Mesodermal cell (in vitro differentiated cells): ENCODE measurements around the gene XDH.

ENCODE experiments used
- H3K27ac ChIP-seq: 2 replicates; pipeline ENCODE4 v1.7.0; 2013; ENCODE audit warnings: mild to moderate bottlenecking, low read depth, low read length, moderate library complexity; ENCODE audit not compliant: severe bottlenecking
- H3K36me3 ChIP-seq: 2 replicates; pipeline ENCODE4 v1.7.1; 2013; ENCODE audit warnings: mild to moderate bottlenecking, low read length, moderate library complexity; ENCODE audit not compliant: control insufficient read depth, insufficient read depth
- H3K4me1 ChIP-seq: one replicate; pipeline ENCODE4 v1.7.1; 2013; ENCODE audit warnings: mild to moderate bottlenecking, low read length; ENCODE audit not compliant: insufficient read depth, control insufficient read depth, poor library complexity, severe bottlenecking
- H3K4me3 ChIP-seq: 2 replicates; pipeline ENCODE4 v1.7.0; 2013; ENCODE audit warnings: low read length, control low read depth, mild to moderate bottlenecking; ENCODE audit not compliant: insufficient read depth, poor library complexity, severe bottlenecking; ENCODE audit errors: extremely low read depth
- H3K9me3 ChIP-seq: 2 replicates; pipeline ENCODE4 v1.7.1; 2013; ENCODE audit warnings: mild to moderate bottlenecking, low read length, moderate library complexity; ENCODE audit not compliant: control insufficient read depth
- WGBS, 2 experiments: methylation state at CpG; one replicate each; pipeline ENCODE4 v1.1.5; 2013; ENCODE audit warnings: missing lambda C conversion rate in 2 of 2; ENCODE audit not compliant: insufficient coverage in 2 of 2; 5-methylcytosine and 5-hydroxymethylcytosine counted together

Gene XDH

GRCh38 chr2:31314761-31315160, 99.8 kb downstream of the XDH start:
- 100% methylated on average over 2 of the region's 2 CpGs; no CpG with 5 or more reads in 1 of the 2 experiments for WGBS, 2 experiments

GRCh38 chr2:31312898-31313297, 101.6 kb downstream of the XDH start:
- WGBS, 2 experiments = 96% methylated on average over 2 of the region's 3 CpGs; no CpG with 5 or more reads in 1 of the 2 experiments

More at GRCh38 chr2:31314761-31315160, 99.8 kb downstream of the XDH start:
- no peak overlapping the region for H3K27ac ChIP-seq
- H3K9me3 ChIP-seq = peaks cover 2% of the 10 kb centered on the region
- no peaks in the 10 kb centered on the region for H3K36me3 ChIP-seq
- H3K4me1 ChIP-seq = peaks cover 7% of the 10 kb centered on the region
- H3K4me3 ChIP-seq = no peak overlapping the region

GRCh38 chr2:31304816-31305215, 109.7 kb downstream of the XDH start:
- no peak overlapping the region for H3K27ac ChIP-seq
- no peaks in the 10 kb centered on the region for H3K4me1 ChIP-seq
- 100% methylated on average over 1 of the region's 2 CpGs for WGBS, 2 experiments
- no peak overlapping the region for H3K4me3 ChIP-seq
- H3K9me3 ChIP-seq = peaks cover 2% of the 10 kb centered on the region
- no peaks in the 10 kb centered on the region for H3K36me3 ChIP-seq

More at GRCh38 chr2:31312898-31313297, 101.6 kb downstream of the XDH start:
- H3K4me1 ChIP-seq = no peaks in the 10 kb centered on the region
- H3K27ac ChIP-seq = no peak overlapping the region
- H3K36me3 ChIP-seq = no peaks in the 10 kb centered on the region
- no peak overlapping the region for H3K4me3 ChIP-seq
- peaks cover 4% of the 10 kb centered on the region for H3K9me3 ChIP-seq

GRCh38 chr2:31302940-31303563, 111.5 kb downstream of the XDH start:
- Histone ChIP-seq H3K27ac (no peak overlapping the region), H3K4me3 (no peak overlapping the region), H3K9me3 (no peaks in the 10 kb centered on the region), H3K36me3 (no peaks in the 10 kb centered on the region), H3K4me1 (peaks cover 1% of the 10 kb centered on the region)
- WGBS, 2 experiments = 76 to 85% methylated on average over 5 to 7 of the region's 9 CpGs

- Histone ChIP-seq H3K27ac (no peak overlapping the region), H3K4me1 (peaks cover 17% of the 10 kb centered on the region), H3K36me3 (no peaks in the 10 kb centered on the region), H3K4me3 (no peak overlapping the region), H3K9me3 (no peaks in the 10 kb centered on the region)
Observed at GRCh38 chr2:31300309-31300708, 114.2 kb downstream of the XDH start.

GRCh38 chr2:31299547-31299946, 115.0 kb downstream of the XDH start:
- Histone ChIP-seq H3K4me1 (peaks cover 17% of the 10 kb centered on the region), H3K36me3 (no peaks in the 10 kb centered on the region), H3K9me3 (no peaks in the 10 kb centered on the region), H3K4me3 (no peak overlapping the region), H3K27ac (no peak overlapping the region)
- 71 to 80% methylated on average over 1 to 2 of the region's 4 CpGs for WGBS, 2 experiments

- Histone ChIP-seq H3K4me1 (peaks cover 17% of the 10 kb centered on the region), H3K4me3 (no peak overlapping the region), H3K9me3 (no peaks in the 10 kb centered on the region), H3K36me3 (no peaks in the 10 kb centered on the region), H3K27ac (no peak overlapping the region)
- WGBS, 2 experiments = 83 to 89% methylated on average over 1 of the region's 1 CpG
Observed at GRCh38 chr2:31297751-31298150, 116.8 kb downstream of the XDH start.

GRCh38 chr2:31296641-31297287, 117.8 kb downstream of the XDH start:
- 75 to 95% methylated on average over 4 to 5 of the region's 8 CpGs for WGBS, 2 experiments
- no peak overlapping the region for H3K27ac ChIP-seq

GRCh38 chr2:31294196-31294595, 120.3 kb downstream of the XDH start:
- no peak overlapping the region for H3K27ac ChIP-seq
- WGBS, 2 experiments = 86 to 92% methylated on average over 1 of the region's 1 CpG

More at GRCh38 chr2:31296641-31297287, 117.8 kb downstream of the XDH start:
- Histone ChIP-seq H3K9me3 (peaks cover under 1% of the 10 kb centered on the region), H3K4me1 (peaks cover 17% of the 10 kb centered on the region), H3K36me3 (no peaks in the 10 kb centered on the region), H3K4me3 (no peak overlapping the region)

GRCh38 chr2:31287654-31288053, 126.9 kb downstream of the XDH start:
- no peak overlapping the region for H3K4me3 ChIP-seq
- H3K27ac ChIP-seq = peak overlapping the region; percentile 59
- H3K4me1 ChIP-seq = peaks cover 17% of the 10 kb centered on the region
- H3K36me3 ChIP-seq = no peaks in the 10 kb centered on the region
- peaks cover 5% of the 10 kb centered on the region for H3K9me3 ChIP-seq
- WGBS, 2 experiments = 71 to 100% methylated on average over 1 to 2 of the region's 2 CpGs

More at GRCh38 chr2:31294196-31294595, 120.3 kb downstream of the XDH start:
- no peak overlapping the region for H3K4me3 ChIP-seq
- H3K4me1 ChIP-seq = peaks cover 17% of the 10 kb centered on the region
- H3K9me3 ChIP-seq = peaks cover 3% of the 10 kb centered on the region
- H3K36me3 ChIP-seq = no peaks in the 10 kb centered on the region

GRCh38 chr2:31286961-31287550, 127.5 kb downstream of the XDH start:
- Histone ChIP-seq H3K4me3 (no peak overlapping the region), H3K36me3 (no peaks in the 10 kb centered on the region), H3K27ac (peak overlapping the region; percentile 59), H3K4me1 (peaks cover 17% of the 10 kb centered on the region), H3K9me3 (peaks cover 5% of the 10 kb centered on the region)
- WGBS, 2 experiments = 95 to 100% methylated on average over 1 to 3 of the region's 5 CpGs
